Islet precursor cell (in vitro differentiated cells): ENCODE data around the gene SEBOX.

ENCODE experiments used
- DNase-seq: peaks from one replicate; pipeline ENCODE4 v3.0.0-alpha.2; 2018

SEBOX gene

GRCh38 chr17:28364665-28365363 is at the start of gene SEBOX:
Gene SEBOX (minus strand): TSS chr17:28365199. CDS start chr17:28365151, 48 bp downstream.
- DNase-seq, result peak; percentile 52

- no peak for DNase-seq
Observed at GRCh38 chr17:28413804-28414203, 48.8 kb upstream of the SEBOX start.

- DNase-seq, result no peak
Observed at GRCh38 chr17:28412099-28412498, 47.1 kb upstream of the SEBOX start.

GRCh38 chr17:28407974-28408306 is 42.9 kb upstream of the SEBOX start:
- no peak for DNase-seq

GRCh38 chr17:28407130-28407973 is 42.4 kb upstream of the SEBOX start:
- DNase-seq, result peak; percentile 87

DNA sequence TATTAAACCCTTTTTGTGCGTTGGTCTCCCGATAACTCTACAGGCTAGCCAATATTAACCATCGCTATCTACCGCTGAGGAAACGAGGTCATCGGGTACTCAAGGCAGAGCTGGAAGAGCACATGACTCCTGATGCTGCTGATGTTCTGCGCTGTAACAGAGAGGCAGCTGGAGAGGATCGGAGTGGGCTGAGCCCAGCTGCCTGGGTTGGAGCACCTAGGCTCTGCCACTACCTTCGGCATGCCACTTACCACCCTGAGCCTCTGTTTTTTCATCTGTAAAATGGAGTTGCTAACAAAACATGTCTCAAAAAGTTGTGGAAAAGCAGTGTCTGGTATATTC is 41.4 kb upstream of the SEBOX start:
- DNase-seq, result peak; percentile 74

GRCh38 chr17:28405632-28406472 is 40.9 kb upstream of the SEBOX start, which contains the start of gene SLC46A1:
Gene SLC46A1 (minus strand): TSS chr17:28406212. CDS start chr17:28406114, 98 bp downstream.
- DNase-seq, result peak; percentile 83

GRCh38 chr17:28404812-28405570 is 40.0 kb upstream of the SEBOX start:
- DNase-seq, result no peak

- DNase-seq, result no peak
Observed at GRCh38 chr17:28404461-28404811, 39.4 kb upstream of the SEBOX start.

- DNase-seq, result no peak
Observed at GRCh38 chr17:28404007-28404406, 39.0 kb upstream of the SEBOX start.

GRCh38 chr17:28402844-28403243 is 37.8 kb upstream of the SEBOX start:
- DNase-seq, result no peak

- DNase-seq, result no peak
Observed at GRCh38 chr17:28402224-28402630, 37.2 kb upstream of the SEBOX start.

DNA sequence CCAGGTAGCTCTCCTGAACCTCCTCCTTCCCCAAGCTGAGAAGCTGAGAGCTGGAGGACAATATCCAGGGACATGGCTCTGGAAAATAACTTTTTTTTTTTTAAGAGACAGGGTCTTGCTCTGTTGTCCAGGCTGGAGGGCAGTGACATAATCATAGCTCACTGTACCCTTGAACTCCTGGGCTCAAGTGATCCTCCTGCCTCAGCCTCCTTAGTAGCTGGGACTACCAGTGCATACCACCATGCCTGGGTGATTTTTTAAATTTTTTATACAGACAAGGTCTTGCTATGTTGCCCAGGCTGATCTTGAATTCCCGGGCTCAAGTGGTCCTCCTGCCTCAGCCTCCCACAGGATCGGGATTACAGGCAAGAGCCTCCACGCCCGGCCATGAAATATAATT is 34.8 kb upstream of the SEBOX start:
- no peak for DNase-seq

DNA sequence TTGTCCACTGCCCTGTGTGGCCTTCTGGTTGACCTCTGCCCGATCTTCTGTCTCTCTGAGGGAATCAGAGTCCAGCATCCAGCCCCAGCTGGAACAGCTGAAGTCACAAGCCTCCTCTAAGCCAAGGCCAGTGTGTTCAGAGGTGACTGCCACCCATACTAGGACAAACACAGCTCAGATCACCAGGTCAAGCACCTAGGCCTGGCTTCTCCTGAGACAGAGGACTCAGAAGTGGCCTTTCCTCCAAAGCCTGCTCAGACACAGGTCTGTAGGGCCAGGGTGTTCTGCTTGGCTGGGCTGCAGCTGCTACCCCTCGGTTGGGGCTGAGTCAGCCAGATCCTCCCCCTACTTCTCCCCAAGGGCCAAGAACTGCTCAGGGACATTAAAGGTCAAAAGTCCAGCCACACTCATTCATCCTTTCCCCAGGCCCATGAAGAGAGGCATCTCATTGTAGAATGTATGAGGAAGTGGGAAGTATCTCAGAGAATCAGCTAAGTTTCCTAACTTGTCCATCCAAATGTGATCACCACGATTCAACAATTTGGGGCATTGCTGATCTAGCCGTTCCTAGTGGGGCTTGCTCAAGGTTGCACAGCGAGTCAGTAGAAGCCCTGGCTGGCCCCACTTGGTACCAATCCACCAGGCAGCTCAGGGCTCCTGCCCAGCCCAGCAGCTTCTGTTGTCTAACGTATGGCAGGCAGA is 33.4 kb upstream of the SEBOX start:
- peak; percentile 60 for DNase-seq

GRCh38 chr17:28397687-28398279 is 32.8 kb upstream of the SEBOX start:
- peak; percentile 51 for DNase-seq

- DNase-seq, result no peak
Observed at GRCh38 chr17:28397275-28397674, 32.3 kb upstream of the SEBOX start.

DNA sequence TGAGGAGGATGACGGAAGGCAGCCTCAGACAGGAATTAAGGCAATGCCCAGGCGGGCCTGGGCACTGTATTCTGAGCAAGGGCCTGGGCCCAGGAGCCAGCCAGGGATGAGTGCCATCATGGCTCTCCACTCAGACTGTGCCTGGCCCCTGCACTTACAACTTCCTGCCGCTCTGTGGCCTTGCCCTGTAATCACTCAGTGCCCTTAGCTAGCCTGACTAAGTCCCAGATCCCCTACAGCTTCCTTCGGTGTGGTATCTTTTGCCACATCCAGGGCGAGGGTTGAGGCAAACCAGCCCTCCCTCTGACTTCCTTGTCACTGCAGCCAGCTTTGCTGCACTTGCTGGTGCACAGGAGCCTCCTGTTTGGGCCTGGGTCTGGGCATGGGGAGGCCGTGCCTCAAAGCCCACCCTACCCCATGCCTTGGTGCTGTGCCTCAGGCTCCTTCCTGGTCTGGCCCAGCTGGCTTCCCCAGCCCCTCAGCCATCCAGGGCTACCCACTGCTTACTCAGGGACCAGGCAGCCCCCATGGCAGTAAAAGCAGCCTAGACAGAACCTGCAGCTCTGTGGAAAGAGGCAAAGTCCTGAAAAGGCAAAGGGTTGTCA is 31.7 kb upstream of the SEBOX start:
- DNase-seq, result peak; percentile 78

GRCh38 chr17:28395968-28396367 is 31.0 kb upstream of the SEBOX start:
- no peak for DNase-seq

DNA sequence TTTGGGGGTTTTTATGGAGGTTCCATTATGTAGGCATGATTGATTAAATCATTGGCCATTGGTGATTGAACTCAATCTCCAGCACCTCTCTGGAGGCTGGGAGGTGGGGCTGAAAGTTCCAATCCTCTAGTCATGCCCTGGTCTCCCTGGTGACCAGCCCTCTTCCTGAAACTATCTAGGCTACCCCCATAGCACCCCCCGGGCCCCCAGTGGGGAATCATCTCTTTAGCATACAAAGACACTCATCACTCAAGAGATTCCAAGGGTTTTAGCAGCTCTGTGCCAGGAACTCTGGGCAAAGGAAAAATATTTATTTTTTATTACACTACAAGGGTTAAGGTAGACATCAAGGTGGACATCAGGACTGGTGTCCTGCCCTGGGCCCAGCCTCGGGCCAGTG is 30.4 kb upstream of the SEBOX start:
- DNase-seq, result no peak

DNA sequence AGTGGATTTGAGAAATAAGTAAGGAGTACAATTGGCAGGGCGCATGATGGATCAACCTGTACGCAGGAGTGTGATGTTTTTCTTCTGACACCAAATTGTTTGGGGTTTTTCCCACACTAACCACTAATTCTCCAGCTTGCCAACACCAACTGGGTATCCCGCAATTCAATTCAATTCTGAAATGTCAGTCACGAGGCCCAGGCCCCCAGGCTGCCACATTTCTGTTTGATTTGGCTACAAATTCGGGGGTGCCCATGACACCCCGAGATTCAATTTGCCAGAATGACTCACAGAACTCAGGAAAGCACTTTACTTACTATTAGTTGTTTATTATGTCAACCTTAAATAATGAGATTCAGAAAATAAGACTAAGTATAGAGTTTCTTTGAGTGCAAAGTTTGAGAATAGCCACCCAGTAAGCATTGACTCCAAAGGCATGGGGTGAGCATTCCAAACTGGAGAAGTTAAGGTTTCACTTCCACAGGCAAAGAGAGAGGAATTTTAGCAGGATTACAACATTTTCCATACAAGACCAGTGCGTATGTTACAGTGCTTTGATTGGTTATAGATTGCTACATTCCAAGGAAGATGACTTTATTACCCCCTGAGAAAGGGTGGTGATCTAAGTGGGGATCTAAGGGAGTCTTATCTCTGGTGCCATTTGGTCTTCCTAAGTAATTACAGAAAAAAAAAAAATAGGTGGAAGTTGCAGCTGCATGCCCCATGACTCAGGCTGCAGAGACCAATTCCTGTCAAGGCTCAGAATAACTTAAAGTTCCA is 29.5 kb upstream of the SEBOX start:
- DNase-seq, result no peak
